ENCODE data around the gene CITED1. TPM values are rescaled to one million over a fixed set of nuclear protein-coding genes. Genes with fewer than 3 reads are reported as not detected.

Gene CITED1
- total and polyA plus RNA-seq, 2 donors (not counting 1 experiment from before 2014, with no cell fraction given), result not detected

- WGBS (ENCODE audit: insufficient coverage), result 100% methylated on average over 1 of the region's 6 CpGs
- Histone ChIP-seq H3K36me3 (replicated peaks in 1 of 2; ENCODE audit: control extremely low read depth in 1 of 2, control insufficient read depth in 1 of 2, extremely low read depth in 1 of 2, insufficient read depth in 2 of 2, low read length in 1 of 2) (peaks cover 0 to 34% of the 10 kb centered on the region in 2 experiments), H4K20me1 (ENCODE audit: control insufficient read depth, insufficient read depth, low read length, poor library complexity, severe bottlenecking) (no peaks in the 10 kb centered on the region), H3K9ac (ENCODE audit: low read length) (no peak overlapping the region), H3K4me1 (ENCODE audit: control insufficient read depth in 2 of 2, insufficient read depth in 2 of 2, low read length in 2 of 2) (peaks cover 14 to 16% of the 10 kb centered on the region in 2 donors), H3K4me3 (ENCODE audit: control extremely low read depth in 1 of 5, extremely low read depth in 1 of 5, insufficient read depth in 1 of 5, low read depth in 2 of 5, low read length in 4 of 5) (no peak overlapping the region), H3K9me3 (ENCODE audit: control extremely low read depth in 1 of 3, control insufficient read depth in 2 of 3, insufficient read depth in 1 of 3, low read length in 2 of 3) (no peaks in the 10 kb centered on the region), H2AFZ (ENCODE audit: insufficient read depth, low read depth, low read length, poor library complexity, severe bottlenecking) (no peak overlapping the region), H3K4me2 (replicated peaks; ENCODE audit: low read depth, low read length, poor library complexity, severe bottlenecking) (no peak overlapping the region), H3K27me3 (replicated peaks in 1 of 4; ENCODE audit: control extremely low read depth in 1 of 4, control insufficient read depth in 3 of 4, insufficient read depth in 4 of 4, low read length in 3 of 4) (peaks cover 0 to 3% (median 0%) of the 10 kb centered on the region in 4 experiments), H3K27ac (ENCODE audit: low read length in 2 of 2) (no peak overlapping the region), H3K79me2 (ENCODE audit: control insufficient read depth, insufficient read depth, low read length) (peaks cover 6% of the 10 kb centered on the region)
- ChIA-PET CTCF (no interaction called here), POLR2A (no interaction called here)
- H3K27me3 Mint-ChIP-seq, result no peaks in the 10 kb centered on the region
- no peak for ATAC-seq (ENCODE audit: low read depth)
- TF ChIP-seq CTCF (IDR thresholded peaks at IDR 0.05), result no peak
- TF ChIP-seq EZH2 (IDR thresholded peaks at IDR 0.05; ENCODE audit: borderline replicate concordance, insufficient read depth, low read depth, low read length, poor library complexity, severe bottlenecking), result no peak
- H3K9me3 Mint-ChIP-seq (ENCODE audit: insufficient read depth), result no peaks in the 10 kb centered on the region
- peaks cover 29% of the 10 kb centered on the region for H3K4me1 Mint-ChIP-seq
- H3K4me3 Mint-ChIP-seq, result no peak overlapping the region
- no peak overlapping the region for H3K27ac Mint-ChIP-seq
- intact Hi-C loops (cut with micrococcal nuclease), result no loop called here
- no peak for DNase-seq
Measured at GRCh38 chrX:72273718-72274117, 32.0 kb downstream of the CITED1 start.

- no peaks in the 10 kb centered on the region for H3K27me3 Mint-ChIP-seq
- intact Hi-C loops (cut with micrococcal nuclease), result no loop called here
- H3K4me3 ChIP-seq (ENCODE audit: control extremely low read depth in 1 of 5, extremely low read depth in 1 of 5, insufficient read depth in 1 of 5, low read depth in 2 of 5, low read length in 4 of 5), result no peak overlapping the region
- H3K27ac ChIP-seq (ENCODE audit: low read length in 2 of 2), result no peak overlapping the region
- peaks cover 0 to 39% of the 10 kb centered on the region in 2 experiments for H3K36me3 ChIP-seq (replicated peaks in 1 of 2; ENCODE audit: control extremely low read depth in 1 of 2, control insufficient read depth in 1 of 2, extremely low read depth in 1 of 2, insufficient read depth in 2 of 2, low read length in 1 of 2)
- no peak overlapping the region for H3K4me3 Mint-ChIP-seq
- no peak overlapping the region for H3K9ac ChIP-seq (ENCODE audit: low read length)
- no peak for ATAC-seq (ENCODE audit: low read depth)
- WGBS (ENCODE audit: insufficient coverage), result no CpG with 5 or more reads among the region's 3 CpGs
- no peak overlapping the region for H3K27ac Mint-ChIP-seq
- POLR2A ChIA-PET, result no interaction called here
- H3K79me2 ChIP-seq (ENCODE audit: control insufficient read depth, insufficient read depth, low read length), result peaks cover 6% of the 10 kb centered on the region
- H2AFZ ChIP-seq (ENCODE audit: insufficient read depth, low read depth, low read length, poor library complexity, severe bottlenecking), result no peak overlapping the region
- peaks cover 14 to 16% of the 10 kb centered on the region in 2 donors for H3K4me1 ChIP-seq (ENCODE audit: control insufficient read depth in 2 of 2, insufficient read depth in 2 of 2, low read length in 2 of 2)
- H3K4me2 ChIP-seq (replicated peaks; ENCODE audit: low read depth, low read length, poor library complexity, severe bottlenecking), result no peak overlapping the region
- no peaks in the 10 kb centered on the region for H3K9me3 ChIP-seq (ENCODE audit: control extremely low read depth in 1 of 3, control insufficient read depth in 2 of 3, insufficient read depth in 1 of 3, low read length in 2 of 3)
- H3K27me3 ChIP-seq (replicated peaks in 1 of 4; ENCODE audit: control extremely low read depth in 1 of 4, control insufficient read depth in 3 of 4, insufficient read depth in 4 of 4, low read length in 3 of 4), result no peaks in the 10 kb centered on the region
- no peaks in the 10 kb centered on the region for H3K9me3 Mint-ChIP-seq (ENCODE audit: insufficient read depth)
- TF ChIP-seq CTCF (IDR thresholded peaks at IDR 0.05) (no peak), EZH2 (IDR thresholded peaks at IDR 0.05; ENCODE audit: borderline replicate concordance, insufficient read depth, low read depth, low read length, poor library complexity, severe bottlenecking) (no peak)
- DNase-seq, result no peak
- CTCF ChIA-PET, result no interaction called here
- peaks cover 29% of the 10 kb centered on the region for H3K4me1 Mint-ChIP-seq
- no peaks in the 10 kb centered on the region for H4K20me1 ChIP-seq (ENCODE audit: control insufficient read depth, insufficient read depth, low read length, poor library complexity, severe bottlenecking)
Measured at GRCh38 chrX:72272868-72273267, 32.8 kb downstream of the CITED1 start.
